Nephron (organoid): ENCODE results near the gene AKR1B15.

ENCODE experiments used
- H3K27ac Mint-ChIP-seq, 3 experiments: 2 replicates each; pipeline ENCODE4 v1.8.0; 2020; ENCODE audit warnings: mixed read lengths in 3 of 3, mild to moderate bottlenecking in 2 of 3, moderate library complexity in 1 of 3
- H3K27me3 Mint-ChIP-seq: 2 replicates; pipeline ENCODE4 v1.8.0; 2021; ENCODE audit warnings: low read depth, mild to moderate bottlenecking, moderate library complexity, mixed read lengths
- H3K36me3 Mint-ChIP-seq: 2 replicates; pipeline ENCODE4 v1.8.0; 2020; ENCODE audit warnings: low read depth, mixed read lengths
- H3K4me1 Mint-ChIP-seq: 2 replicates; pipeline ENCODE4 v1.8.0; 2020; ENCODE audit warnings: mixed read lengths
- H3K4me3 Mint-ChIP-seq, 3 experiments: 2 replicates each; pipeline ENCODE4 v1.8.0; 2020; ENCODE audit warnings: mild to moderate bottlenecking in 3 of 3, mixed read lengths in 3 of 3, moderate library complexity in 2 of 3
- H3K9me3 Mint-ChIP-seq: 2 replicates; pipeline ENCODE4 v1.8.0; 2020; ENCODE audit warnings: mixed read lengths
- CTCF ChIP-seq, 3 experiments: fragments of 200-600 bp; sonication (generic); IDR thresholded peaks; one replicate each; pipeline ENCODE4 v1.5.0; 2021; ENCODE audit warnings: antibody characterized with exemption in 3 of 3; ENCODE audit not compliant: unreplicated experiment in 3 of 3

The AKR1B15 gene

GRCh38 chr7:134574322-134574721 lies 25.4 kb downstream of the AKR1B15 start:
- no peaks in the 10 kb centered on the region for H3K36me3 Mint-ChIP-seq
- H3K9me3 Mint-ChIP-seq = peaks cover 10% of the 10 kb centered on the region
- no peak overlapping the region for H3K4me3 Mint-ChIP-seq
- no peak for TF ChIP-seq CTCF (IDR thresholded peaks at IDR 0.05; ENCODE audit: unreplicated experiment in 3 of 3)
- peaks cover 9% of the 10 kb centered on the region for H3K27me3 Mint-ChIP-seq
- no peaks in the 10 kb centered on the region for H3K4me1 Mint-ChIP-seq
- H3K27ac Mint-ChIP-seq = no peak overlapping the region

GRCh38 chr7:134584290-134584689 lies 35.4 kb downstream of the AKR1B15 start:
- Mint-ChIP-seq H3K9me3 (peaks cover 11% of the 10 kb centered on the region), H3K4me3 (no peak overlapping the region), H3K27me3 (peaks cover 22% of the 10 kb centered on the region), H3K27ac (no peak overlapping the region), H3K36me3 (no peaks in the 10 kb centered on the region), H3K4me1 (no peaks in the 10 kb centered on the region)
- no peak for TF ChIP-seq CTCF (IDR thresholded peaks at IDR 0.05; ENCODE audit: unreplicated experiment in 3 of 3)

- H3K4me1 Mint-ChIP-seq = no peaks in the 10 kb centered on the region
- H3K27me3 Mint-ChIP-seq = peaks cover 14% of the 10 kb centered on the region
- peaks cover 11% of the 10 kb centered on the region for H3K9me3 Mint-ChIP-seq
- no peak overlapping the region for H3K4me3 Mint-ChIP-seq
- no peak overlapping the region for H3K27ac Mint-ChIP-seq
- no peak for TF ChIP-seq CTCF (IDR thresholded peaks at IDR 0.05; ENCODE audit: unreplicated experiment in 3 of 3)
- no peaks in the 10 kb centered on the region for H3K36me3 Mint-ChIP-seq
Observed at GRCh38 chr7:134585897-134586296, 37.0 kb downstream of the AKR1B15 start.

GRCh38 chr7:134587750-134588149 lies 38.8 kb downstream of the AKR1B15 start:
- Mint-ChIP-seq H3K27me3 (peaks cover 11% of the 10 kb centered on the region), H3K4me1 (no peaks in the 10 kb centered on the region), H3K27ac (peak overlapping the region in 1 of 3 experiments; percentile 55), H3K36me3 (no peaks in the 10 kb centered on the region), H3K9me3 (peaks cover 17% of the 10 kb centered on the region), H3K4me3 (no peak overlapping the region)
- TF ChIP-seq CTCF (IDR thresholded peaks at IDR 0.05; ENCODE audit: unreplicated experiment in 3 of 3) = no peak

GRCh38 chr7:134589491-134589941 lies 40.6 kb downstream of the AKR1B15 start:
- H3K4me1 Mint-ChIP-seq = peaks cover 6% of the 10 kb centered on the region
- TF ChIP-seq CTCF (IDR thresholded peaks at IDR 0.05; ENCODE audit: unreplicated experiment in 3 of 3) = no peak
- no peak overlapping the region for H3K27ac Mint-ChIP-seq
- peaks cover under 1% of the 10 kb centered on the region for H3K27me3 Mint-ChIP-seq
- H3K36me3 Mint-ChIP-seq = no peaks in the 10 kb centered on the region
- H3K4me3 Mint-ChIP-seq = no peak overlapping the region
- H3K9me3 Mint-ChIP-seq = peaks cover 17% of the 10 kb centered on the region

- H3K27ac Mint-ChIP-seq = peak overlapping the region; percentile 54 to 83 (median 60)
- H3K4me1 Mint-ChIP-seq = peaks cover 6% of the 10 kb centered on the region
- peaks cover 21% of the 10 kb centered on the region for H3K9me3 Mint-ChIP-seq
- TF ChIP-seq CTCF (IDR thresholded peaks at IDR 0.05; ENCODE audit: unreplicated experiment in 3 of 3) = no peak
- peaks cover 4% of the 10 kb centered on the region for H3K27me3 Mint-ChIP-seq
- no peak overlapping the region for H3K4me3 Mint-ChIP-seq
- H3K36me3 Mint-ChIP-seq = no peaks in the 10 kb centered on the region
Observed at GRCh38 chr7:134593530-134594392, 44.9 kb downstream of the AKR1B15 start.
